GM21381 (cell line): Measurements from ENCODE around the gene KANK4.
"Not testable (repeated sequence)": the region's sequence is repeated elsewhere in the genome, so short reads cannot be mapped to it uniquely, and the experiment has no call there.

Experiments
- ATAC-seq: cut with Tn5 transposase; IDR thresholded peaks from one replicate; pipeline ENCODE4 v1.9.1; 2021; ENCODE audit warnings: mild to moderate bottlenecking, moderate library complexity; ENCODE audit not compliant: unreplicated experiment

The KANK4 gene

DNA sequence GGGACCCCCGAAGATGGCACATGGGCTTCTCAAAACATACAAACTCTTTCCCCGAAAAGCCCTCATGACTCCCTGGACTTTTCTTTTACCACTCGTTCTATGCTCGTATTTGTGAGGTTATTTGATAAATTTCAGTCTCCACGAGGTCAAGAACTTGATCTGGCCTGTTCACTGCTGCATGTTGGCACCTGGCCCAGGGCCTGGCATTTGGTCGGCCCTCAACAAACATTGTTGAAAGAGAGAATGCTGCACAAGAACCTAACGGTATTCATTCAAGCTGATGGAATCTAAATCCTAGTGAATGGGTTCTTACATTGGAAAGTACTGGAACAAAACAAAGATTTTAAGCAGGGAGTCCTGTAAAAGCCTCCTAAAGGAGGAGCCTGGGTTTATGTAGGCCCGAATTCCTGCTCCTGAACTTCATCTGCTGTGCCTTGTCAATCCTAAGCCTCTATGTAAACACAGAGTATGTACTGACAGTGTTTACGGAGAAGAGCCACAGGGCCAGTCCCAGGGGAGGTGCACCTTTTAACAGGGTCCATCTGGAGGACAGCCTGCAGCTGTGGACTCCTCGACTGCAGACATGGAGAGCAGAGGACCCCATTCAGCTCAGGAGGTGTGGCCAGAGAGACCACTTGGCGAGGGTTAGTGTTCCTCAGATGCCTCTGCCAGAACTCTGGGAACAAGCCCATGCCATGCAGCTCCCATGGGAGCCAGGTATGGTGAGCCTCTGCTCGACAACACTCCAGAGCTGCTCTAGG, 77.7 kb downstream of the KANK4 start:
- ATAC-seq: no peak

DNA sequence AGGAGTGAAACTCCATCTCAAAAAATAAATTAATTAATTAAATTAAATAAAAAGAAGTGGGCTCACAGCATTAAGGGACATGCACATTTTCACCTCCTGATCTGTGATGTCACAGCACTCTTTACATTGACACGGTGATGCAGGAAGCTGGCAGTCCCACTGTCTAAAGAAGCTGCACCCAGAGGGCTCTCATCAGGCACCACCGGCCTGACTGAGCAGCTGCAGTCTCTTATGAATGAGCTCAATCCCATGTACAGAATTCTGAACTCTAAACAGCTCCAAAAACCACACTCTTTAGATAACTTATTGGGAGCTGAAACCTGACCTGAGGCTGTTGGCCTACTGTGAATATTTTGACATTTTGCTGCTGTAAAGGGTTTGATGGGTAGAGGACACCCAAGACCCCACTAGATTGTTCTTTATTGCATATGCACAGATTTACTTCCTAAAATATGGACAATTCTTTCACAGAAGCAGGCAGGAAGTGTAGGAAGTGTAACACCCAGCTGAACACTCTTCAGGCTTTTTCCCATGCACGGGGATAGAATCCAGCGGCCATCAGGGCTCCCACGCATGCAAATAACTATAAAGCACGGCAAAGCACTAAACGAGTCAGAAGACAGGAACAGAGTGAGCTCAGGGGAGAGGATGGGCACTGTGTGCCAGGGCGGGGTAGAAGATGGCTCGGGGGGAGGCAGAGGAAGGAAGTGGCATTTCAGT, 78.4 kb downstream of the KANK4 start:
- no peak for ATAC-seq

DNA sequence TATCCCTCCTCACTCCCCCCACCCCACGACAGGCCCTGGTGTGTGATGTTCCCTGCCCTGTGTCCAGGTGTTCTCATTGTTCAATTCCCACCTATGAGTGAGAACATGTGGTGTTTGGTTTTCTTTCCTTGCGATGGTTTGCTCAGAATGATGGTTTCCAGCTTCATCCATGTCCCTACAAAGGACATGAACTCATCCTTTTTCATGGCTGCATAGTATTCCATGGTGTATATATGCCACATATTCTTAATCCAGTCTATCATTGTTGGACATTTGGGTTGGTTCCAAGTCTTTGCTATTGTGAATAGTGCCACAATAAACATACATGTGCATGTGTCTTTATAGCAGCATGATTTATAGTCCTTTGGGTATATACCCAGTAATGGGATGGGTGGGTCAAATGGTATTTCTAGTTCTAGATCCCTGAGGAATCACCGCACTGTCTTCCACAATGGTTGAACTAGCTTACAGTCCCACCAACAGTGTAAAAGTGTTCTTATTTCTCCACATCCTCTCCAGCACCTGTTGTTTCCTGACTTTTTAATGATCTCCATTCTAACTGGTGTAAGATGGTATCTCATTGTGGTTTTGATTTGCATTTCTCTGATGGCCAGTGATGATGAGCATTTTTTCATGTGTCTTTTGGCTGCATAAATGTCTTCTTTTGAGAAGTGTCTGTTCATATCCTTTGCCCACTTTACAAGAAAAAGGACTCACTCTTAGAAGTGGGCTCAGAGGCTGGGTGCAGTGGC, 79.4 kb downstream of the KANK4 start:
- ATAC-seq: not testable (repeated sequence)

DNA sequence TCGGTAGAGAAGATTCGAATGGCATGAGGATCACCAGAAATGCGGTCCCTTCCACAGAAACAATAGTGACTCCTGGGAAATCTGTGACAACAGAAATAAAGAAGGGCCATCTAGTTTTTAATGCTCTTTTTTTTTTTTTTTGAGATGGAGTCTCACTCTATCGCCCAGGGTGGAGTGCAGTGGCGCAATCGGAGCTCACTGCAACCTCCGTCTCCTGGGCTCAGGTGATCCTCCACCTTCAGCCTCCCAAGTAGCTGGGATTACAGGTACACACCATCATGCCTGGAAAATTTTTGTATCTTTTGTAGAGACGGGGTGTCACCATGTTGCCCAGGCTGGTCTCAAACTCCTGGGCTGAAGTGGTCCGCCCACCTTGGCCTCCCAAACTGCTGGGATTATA, 80.7 kb downstream of the KANK4 start:
- no peak for ATAC-seq

DNA sequence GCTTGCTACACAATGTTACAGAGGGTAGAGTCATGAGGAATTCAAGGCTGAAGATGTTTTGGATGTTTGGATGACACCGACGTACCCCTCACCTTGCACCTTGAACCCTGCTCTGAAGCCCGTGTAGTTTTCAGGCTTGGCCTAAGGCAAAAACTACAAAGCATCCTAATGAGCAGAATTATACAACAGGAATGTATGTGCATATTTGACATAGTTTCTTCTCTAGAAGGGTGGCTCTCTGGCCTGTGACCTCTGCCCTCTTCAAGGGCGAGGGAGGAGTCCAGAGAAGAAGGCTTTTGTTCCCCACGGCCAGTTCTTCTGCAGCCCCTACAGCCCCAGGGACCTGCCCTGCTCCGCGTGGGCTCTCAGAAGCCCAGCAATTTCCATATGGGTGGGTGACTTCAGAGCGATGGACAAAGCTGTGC, 81.3 kb downstream of the KANK4 start:
- ATAC-seq: no peak

DNA sequence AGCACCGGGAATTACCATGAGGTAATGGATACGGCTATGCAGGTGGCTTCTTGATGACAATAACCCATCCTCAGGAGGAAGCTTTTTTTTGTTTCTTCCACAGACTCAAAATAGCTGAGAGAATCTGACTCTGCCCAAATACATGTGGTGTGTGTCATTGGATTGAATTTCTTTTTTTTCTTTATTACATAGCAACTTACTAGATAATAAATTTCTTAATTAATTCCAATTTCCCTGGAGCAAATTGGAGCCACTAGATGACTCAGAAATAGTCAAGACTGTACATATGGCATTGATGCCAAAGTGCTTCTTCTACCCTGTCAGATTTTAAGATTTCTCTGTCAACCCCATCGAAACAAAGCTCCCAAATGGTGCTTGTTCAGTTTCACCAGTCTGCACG, 81.9 kb downstream of the KANK4 start:
- no peak for ATAC-seq

DNA sequence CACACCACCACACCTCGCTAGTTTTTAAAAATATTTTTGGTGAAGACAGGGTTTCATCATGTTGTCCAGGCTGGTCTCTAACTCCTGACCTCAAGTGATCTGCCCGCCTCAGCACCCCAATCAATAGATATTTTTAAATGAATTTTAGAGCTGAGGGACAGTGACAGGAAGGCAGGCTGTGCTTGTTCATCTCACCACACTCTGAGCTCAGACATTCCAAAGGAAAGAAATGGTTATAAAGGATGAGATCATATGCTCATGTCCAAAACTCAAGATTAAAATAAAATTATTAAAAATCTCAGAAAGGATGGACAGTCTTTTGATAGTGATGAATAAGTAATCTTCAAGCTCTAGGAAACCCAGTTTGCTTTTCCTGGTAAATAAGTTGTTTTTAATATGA, 83.7 kb downstream of the KANK4 start:
- ATAC-seq: no peak

DNA sequence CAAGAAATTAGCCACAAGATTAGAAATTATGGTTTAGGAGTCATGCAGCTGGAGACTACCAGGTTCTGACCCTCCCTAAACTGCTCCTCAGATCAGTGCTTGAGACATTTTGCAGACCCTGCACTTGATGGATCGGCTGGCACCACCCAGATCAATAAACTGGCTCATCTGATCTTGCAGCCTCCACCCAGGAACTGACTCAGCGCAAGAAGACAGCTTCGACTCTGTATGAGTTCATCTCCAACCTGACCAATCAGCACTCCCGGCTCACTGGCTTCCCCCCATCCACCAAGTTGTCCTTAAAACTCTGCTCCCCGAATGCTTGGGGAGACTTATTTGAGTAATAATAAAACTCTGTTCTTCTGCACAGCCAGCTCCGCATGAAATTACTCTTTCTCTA, 84.5 kb downstream of the KANK4 start:
- ATAC-seq: no peak

DNA sequence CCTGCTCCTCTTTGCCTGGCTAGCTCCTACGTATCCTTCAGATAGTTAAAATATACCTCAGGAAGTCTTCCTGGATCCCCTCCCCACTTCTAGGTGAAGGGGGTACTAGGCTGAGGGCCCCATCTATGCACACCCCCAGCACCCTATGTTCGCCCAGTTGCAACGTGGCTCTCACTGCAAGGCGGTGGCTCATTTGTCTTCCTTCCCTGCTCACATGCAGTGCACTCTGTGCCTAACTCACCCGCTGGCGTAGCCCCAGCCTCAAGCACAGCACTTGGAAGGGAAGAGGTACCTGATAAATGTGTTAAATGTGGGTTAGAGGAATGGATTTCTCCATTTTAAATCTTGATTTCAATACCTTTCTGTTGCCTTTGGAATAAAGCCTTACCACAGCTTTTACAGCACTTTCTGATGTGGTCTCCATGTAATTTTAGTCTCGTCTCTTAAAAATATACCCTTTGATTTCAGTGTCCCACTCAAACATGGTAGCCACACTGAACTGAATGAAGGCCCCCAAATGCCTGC, 85.2 kb downstream of the KANK4 start:
- ATAC-seq: no peak

DNA sequence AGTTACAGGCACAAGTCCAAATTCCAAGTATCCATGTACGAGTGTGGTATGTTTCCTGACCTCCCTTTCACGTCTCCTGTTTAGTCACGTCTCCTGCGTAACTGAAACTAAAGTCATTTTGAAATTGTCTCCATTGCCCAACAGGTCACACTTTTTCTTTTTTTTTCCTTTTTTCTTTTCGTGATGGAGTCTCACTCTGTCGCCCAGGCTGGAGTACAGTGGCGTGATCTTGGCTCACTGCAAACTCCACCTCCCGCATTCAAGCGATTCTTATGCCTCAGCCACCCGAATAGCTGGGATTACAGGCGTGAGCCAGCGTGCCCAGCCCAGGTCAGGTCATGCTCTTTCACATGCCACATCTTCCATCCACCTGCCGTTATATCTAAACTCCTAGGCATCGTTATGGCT, 86.4 kb downstream of the KANK4 start:
- ATAC-seq: no peak

DNA sequence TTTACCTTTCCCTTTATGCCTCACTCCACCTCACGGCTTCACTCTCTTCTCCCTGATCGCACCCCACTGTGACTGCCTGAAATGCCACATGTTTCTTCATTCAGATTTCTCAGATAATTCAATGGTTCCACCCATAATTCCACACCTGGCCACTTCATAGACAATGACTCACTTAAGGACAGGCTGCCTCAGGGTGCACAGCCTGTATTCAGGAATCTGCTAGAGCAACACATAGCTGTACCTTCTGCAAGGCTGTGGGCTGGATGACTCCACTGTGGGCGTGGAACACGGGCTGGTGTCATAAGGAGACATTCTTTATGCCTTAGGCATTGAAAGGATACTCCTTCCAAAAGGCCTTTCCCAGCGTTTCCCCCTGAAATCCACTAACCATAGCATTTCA, 88.5 kb downstream of the KANK4 start:
- ATAC-seq: no peak

DNA sequence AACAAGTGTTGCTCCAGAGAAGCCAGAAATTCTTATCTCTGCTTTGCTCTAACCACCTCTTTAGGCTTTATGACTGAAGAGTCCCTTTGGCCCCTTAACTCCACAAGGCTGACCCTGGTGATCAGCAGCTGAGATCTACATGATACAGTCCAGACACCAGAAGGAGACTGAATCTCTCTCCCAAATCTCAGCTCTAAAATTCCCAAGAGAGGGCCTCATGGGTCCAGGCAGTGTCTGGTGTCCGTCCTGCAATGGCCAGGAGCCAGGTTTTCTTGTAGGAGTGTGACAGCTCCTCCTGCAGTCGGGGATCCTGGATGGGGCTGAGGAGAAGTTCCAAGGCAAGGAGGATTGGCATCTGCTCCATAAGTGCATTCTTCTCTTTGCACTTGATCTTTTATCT, 89.3 kb downstream of the KANK4 start:
- no peak for ATAC-seq

DNA sequence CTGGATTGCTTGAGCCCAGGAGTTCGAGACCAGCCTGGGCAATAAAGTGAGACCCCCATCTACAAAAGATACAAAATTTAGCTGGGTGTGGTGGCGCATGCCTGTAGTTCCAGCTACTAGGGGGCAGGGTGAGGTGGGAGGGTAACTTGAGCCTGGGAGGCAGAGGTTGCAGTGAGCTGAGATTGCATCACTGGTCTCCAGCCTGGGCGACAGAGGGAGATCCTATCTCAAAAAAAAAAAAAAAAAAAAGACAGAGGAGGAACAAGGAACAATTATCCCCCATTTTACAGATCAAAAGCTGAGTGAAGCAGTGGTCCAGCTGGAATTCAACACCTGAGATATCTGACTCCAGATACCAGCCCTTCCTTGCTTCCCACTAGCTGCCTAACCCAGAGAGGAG, 89.8 kb downstream of the KANK4 start:
- ATAC-seq: no peak

DNA sequence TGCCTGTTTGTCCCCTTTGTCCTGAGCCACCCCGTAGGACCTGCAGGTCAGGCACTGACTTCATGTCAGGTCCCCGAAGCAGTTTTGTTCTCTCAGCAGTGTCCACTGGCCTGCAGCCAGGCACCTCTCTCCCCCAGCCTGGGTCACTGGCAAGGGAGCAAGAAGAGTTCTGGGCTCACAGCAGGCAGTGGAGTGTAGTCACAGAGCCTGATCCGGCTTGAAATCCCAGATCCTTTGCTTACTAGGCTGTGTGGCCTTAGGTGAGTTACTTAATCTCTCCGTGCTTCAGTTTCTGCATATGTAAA, 90.4 kb downstream of the KANK4 start:
- ATAC-seq: no peak

DNA sequence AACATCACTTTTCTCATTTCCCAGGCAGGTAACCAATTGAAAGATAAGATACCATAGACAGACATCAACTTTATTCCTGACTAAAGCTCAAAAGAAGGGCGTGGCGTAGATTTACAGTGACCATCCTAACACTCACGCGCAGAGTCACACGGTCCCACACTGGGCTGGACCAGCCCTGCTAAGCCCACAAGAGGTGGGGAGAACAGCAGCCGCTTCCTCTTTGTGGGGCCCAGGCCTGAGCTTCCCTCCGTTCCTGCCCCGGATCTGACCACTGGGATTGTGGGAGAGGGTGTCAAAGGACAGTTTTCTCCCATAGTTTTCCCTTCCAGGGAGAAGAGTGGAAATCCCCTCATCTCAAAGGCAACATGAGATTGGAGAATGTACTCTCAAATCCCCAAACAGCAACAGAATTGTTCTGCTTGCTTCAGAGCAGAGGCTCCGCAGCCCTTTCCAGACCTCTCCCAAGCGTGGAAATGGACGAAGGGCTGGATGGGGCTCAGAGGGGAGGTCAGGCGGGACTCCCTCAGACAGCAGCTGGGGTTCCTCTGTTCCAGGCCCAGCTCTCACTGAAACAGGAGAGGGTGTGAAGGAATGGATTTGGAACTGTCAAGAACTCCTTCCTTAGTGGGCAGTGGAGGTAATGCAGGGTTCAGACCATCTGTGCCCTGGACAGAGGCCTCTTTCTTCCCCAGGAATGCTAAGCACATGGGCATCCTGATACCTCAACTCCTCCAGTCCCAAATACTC, 90.9 kb downstream of the KANK4 start:
- no peak for ATAC-seq

DNA sequence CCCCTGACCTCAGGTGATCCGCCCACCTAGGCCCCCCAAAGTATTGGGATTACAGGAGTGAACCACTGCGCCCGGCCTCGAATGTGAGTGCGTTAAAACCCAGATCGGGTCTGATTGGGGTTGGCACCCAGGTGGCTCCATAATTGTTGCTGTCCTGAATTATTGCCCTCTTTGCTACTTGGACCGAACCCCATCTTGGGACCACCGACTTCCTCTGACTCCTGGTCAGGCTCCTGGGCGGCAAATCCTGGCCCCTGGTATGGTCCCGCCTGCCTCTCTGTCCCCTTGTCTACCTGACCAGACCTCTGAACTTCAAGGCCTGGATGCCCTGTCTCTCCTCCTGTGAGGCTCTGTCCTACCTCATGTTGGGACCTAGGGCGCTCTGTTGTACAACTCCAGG, 91.7 kb downstream of the KANK4 start:
- no peak for ATAC-seq

DNA sequence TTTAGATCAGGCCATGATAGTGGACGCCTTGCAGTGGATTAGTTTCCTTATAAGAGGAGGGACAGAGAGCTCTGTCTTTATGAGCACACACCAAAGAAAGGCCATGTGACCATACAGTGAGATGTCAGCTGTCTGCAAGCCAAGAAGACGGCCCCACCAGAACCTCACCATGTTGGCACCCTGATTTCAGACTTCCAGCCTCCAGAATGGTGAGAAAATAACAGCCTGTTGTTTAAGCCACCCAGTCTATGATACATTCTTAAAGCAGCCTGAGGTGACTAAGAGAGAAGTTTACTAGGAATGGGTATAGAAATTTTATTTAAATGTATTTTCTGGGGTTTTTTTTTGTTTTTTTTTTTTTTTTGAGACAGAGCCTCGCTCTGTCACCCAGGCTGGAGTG, 95.1 kb downstream of the KANK4 start:
- ATAC-seq: no peak

DNA sequence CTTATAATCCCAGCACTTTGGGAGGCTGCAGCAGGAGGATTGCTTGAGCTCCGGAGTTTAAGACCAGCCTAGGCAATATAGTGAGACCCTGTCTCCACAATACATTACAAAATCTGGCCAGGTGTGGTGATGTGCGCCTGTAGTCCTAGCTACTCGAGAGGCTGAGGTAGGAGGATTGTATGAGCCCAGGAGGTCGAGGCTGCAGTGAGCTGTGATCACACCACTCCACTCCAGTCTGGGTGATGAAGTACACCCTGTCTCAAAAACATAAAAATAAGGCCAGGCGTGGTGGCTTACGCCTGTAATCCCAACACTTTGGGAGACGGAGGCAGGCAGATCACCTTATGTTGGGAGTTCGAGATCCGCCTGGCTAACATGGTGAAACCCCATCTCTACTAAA, 96.9 kb downstream of the KANK4 start:
- ATAC-seq: no peak

DNA sequence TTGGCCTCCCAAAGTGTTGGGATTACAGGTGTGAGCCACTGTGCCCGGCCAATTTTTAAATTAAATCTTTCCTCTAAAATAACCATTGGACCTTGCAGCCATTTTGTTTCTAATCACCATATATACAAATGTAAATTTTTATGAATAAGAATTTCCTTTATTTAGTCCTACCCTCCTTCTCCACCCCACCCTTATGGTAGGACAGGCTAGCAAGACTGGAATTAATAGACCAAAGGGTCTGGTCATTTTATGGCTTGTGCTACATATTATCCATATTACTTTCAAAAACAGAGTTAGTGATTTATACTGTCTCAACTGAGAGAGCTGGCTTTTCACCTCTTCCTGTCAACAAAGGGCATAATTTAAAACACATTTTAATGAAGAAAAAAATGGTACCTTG, 98.1 kb downstream of the KANK4 start:
- no peak for ATAC-seq

DNA sequence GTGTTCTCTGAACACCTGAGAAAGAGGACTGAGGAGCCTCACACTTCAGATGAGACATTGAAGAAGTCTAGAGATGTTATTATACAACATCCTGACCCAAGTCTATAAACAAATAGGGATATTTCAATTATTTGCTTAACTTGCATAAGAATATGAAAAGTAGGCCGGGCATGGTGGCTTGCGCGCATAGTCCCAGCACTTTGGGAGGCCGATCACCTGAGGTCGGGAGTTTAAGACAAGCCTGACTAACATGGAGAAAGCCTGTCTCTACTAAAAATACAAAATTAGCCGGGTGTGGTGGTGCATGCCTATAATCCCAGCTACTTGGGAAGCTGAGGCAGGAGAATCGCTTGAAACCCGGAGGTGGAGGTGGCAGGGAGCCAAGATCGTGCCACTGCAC, 98.8 kb downstream of the KANK4 start:
- not testable (repeated sequence) for ATAC-seq

DNA sequence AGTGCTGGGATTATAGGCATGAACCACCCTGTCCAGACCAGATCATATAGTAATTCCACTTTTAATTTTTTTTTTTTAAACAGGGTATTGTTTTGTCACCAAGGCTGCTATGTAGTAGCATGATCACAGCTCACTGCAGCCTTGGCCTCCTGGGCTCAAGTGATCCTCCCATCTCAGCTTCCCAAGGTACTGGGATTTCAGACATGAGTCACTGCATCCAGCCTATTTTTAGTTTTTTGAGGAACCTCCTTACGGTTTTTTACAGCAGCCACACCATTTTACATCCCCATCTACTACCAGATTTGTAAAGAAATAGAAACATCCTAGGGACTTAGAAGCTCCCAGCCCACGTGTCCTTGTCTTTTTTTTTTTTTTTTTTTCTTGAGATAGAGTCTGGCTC, 100.6 kb downstream of the KANK4 start:
- ATAC-seq: no peak
